Measurements from ENCODE around the gene RHOBTB1.
"Not testable (repeated sequence)": the region's sequence is repeated elsewhere in the genome, so short reads cannot be mapped to it uniquely, and the experiment has no call there.

Gene RHOBTB1

GRCh38 chr10:60846173-60846572 is 97.8 kb downstream of the RHOBTB1 start:
- no peak for DNase-seq (ENCODE audit: low read depth)
- TF ChIP-seq MAX (IDR thresholded peaks at IDR 0.05; ENCODE audit: low read depth, low read length) (no peak), CTCF (IDR thresholded peaks at IDR 0.05; ENCODE audit: low read depth, low read length) (no peak), MYC (IDR thresholded peaks at IDR 0.05; ENCODE audit: low read depth, low read length) (no peak)
- no peak overlapping the region for H3K4me3 ChIP-seq (ENCODE audit: low read depth, low read length)

- no peak for DNase-seq (ENCODE audit: low read depth)
- no peak overlapping the region for H3K4me3 ChIP-seq (ENCODE audit: low read depth, low read length)
- no peak for TF ChIP-seq POLR2A (IDR thresholded peaks at IDR 0.05; ENCODE audit: extremely low read depth, insufficient read length)
- no peak for TF ChIP-seq MAX (IDR thresholded peaks at IDR 0.05; ENCODE audit: low read depth, low read length)
- no peak for TF ChIP-seq CTCF (IDR thresholded peaks at IDR 0.05; ENCODE audit: low read depth, low read length)
- TF ChIP-seq MYC (IDR thresholded peaks at IDR 0.05; ENCODE audit: low read depth, low read length), result no peak
These were observed 98.9 kb downstream of the RHOBTB1 start for GRCh38 chr10:60845038-60845437.

- H3K4me3 ChIP-seq (ENCODE audit: low read depth, low read length), result no peak overlapping the region
- DNase-seq (ENCODE audit: low read depth), result no peak
- no peak for TF ChIP-seq MYC (IDR thresholded peaks at IDR 0.05; ENCODE audit: low read depth, low read length)
These were observed 101.3 kb downstream of the RHOBTB1 start for GRCh38 chr10:60842694-60843093.

GRCh38 chr10:60841227-60841626 is 102.8 kb downstream of the RHOBTB1 start:
- DNase-seq (ENCODE audit: low read depth); H3K4me3 ChIP-seq (ENCODE audit: low read depth, low read length): not testable (repeated sequence)

GRCh38 chr10:60835049-60835448 is 108.9 kb downstream of the RHOBTB1 start:
- TF ChIP-seq POLR2A (IDR thresholded peaks at IDR 0.05; ENCODE audit: extremely low read depth, insufficient read length), result no peak
- no peak for TF ChIP-seq CTCF (IDR thresholded peaks at IDR 0.05; ENCODE audit: low read depth, low read length)
- TF ChIP-seq MAX (IDR thresholded peaks at IDR 0.05; ENCODE audit: low read depth, low read length), result no peak
- no peak for TF ChIP-seq MYC (IDR thresholded peaks at IDR 0.05; ENCODE audit: low read depth, low read length)
- DNase-seq (ENCODE audit: low read depth), result no peak
- no peak overlapping the region for H3K4me3 ChIP-seq (ENCODE audit: low read depth, low read length)

- no peak overlapping the region for H3K4me3 ChIP-seq (ENCODE audit: low read depth, low read length)
- no peak for DNase-seq (ENCODE audit: low read depth)
- no peak for TF ChIP-seq MYC (IDR thresholded peaks at IDR 0.05; ENCODE audit: low read depth, low read length)
These were observed 109.6 kb downstream of the RHOBTB1 start for GRCh38 chr10:60834401-60834800.

GRCh38 chr10:60832136-60832535 is 111.8 kb downstream of the RHOBTB1 start:
- H3K4me3 ChIP-seq (ENCODE audit: low read depth, low read length); DNase-seq (ENCODE audit: low read depth): not testable (repeated sequence)

GRCh38 chr10:60828489-60828852 is 115.5 kb downstream of the RHOBTB1 start:
- TF ChIP-seq POLR2A (IDR thresholded peaks at IDR 0.05; ENCODE audit: extremely low read depth, insufficient read length), result no peak
- TF ChIP-seq MAX (IDR thresholded peaks at IDR 0.05; ENCODE audit: low read depth, low read length), result no peak
- no peak for DNase-seq (ENCODE audit: low read depth)
- no peak overlapping the region for H3K4me3 ChIP-seq (ENCODE audit: low read depth, low read length)

GRCh38 chr10:60827791-60828488 is 116.0 kb downstream of the RHOBTB1 start:
- no peak overlapping the region for H3K4me3 ChIP-seq (ENCODE audit: low read depth, low read length)
- TF ChIP-seq POLR2A (IDR thresholded peaks at IDR 0.05; ENCODE audit: extremely low read depth, insufficient read length), result no peak
- no peak for TF ChIP-seq MAX (IDR thresholded peaks at IDR 0.05; ENCODE audit: low read depth, low read length)
- TF ChIP-seq MYC (IDR thresholded peaks at IDR 0.05; ENCODE audit: low read depth, low read length), result no peak
- no peak for DNase-seq (ENCODE audit: low read depth)
